AG08395 (cell line): ENCODE measurements around the gene SCNM1.
A peak's percentile ranks its signal among the peaks of the same experiment; 100 is the strongest.
"Not testable (repeated sequence)": the region's sequence is repeated elsewhere in the genome, so short reads cannot be mapped to it uniquely, and the experiment has no call there.

Source experiments
- DNase-seq: peaks from one replicate; pipeline ENCODE4 v3.0.0; 2012; ENCODE audit warnings: mixed read lengths, low spot score

Gene SCNM1

DNA sequence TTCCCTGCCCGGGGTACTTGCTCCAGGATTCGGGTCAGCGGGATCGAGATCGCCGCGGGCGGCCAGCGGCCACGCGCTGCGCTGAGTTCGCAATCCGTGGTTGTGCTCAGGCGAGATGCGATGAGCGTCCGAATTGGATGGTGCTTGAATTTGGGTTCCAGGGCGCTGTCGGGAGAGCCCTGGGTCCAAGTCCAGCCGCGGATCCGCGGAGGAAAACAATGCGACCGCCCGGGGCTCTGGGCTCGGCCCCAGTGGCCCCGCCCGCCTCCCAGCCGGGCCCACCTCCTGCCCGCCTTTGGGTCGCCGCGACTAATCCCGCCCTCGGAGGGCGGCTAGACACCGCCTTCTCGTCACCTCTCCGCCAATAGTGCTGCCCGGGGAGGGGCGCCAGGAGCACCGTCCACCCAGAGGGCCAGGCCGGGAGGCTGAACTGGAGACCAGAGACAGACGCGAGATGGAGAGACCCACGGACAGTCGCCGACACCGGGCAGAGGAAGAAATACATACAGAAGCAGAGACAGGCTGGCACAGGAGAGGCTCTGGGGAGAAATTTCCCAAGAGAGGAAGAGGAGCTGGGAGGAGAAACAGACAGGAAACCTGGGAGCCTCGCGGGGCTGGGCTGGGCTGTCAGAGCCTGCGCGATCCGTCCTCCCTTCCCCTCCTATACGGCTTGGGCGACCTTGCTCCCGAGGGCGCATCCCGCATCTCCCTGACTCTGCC is 19.4 kb upstream of the SCNM1 start, which contains the start of gene SEMA6C:
Gene SEMA6C, minus strand, starts transcription at position 220 of the 720 bp plus-strand sequence. CDS start 4,010 bp downstream, outside the sequence.
- peak; percentile 96 for DNase-seq

DNA sequence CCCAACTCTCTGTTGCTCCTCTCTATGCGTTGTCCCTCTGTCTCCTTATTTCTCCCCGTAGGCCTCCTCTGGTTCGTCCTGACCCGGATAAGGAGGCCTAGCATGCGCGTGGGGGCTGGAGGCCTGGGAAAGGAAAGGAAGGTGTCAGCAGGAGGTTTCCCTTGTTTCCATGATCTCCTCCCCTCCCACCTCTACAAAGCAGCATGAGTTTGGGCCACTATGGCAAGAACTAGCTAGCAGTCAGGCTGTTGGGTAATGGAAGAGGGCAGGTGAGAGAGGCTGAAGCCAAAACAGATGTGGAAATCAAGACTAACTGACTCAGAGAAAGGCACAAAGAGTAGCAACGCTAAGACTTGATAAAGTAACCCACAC is 18.8 kb upstream of the SCNM1 start:
- DNase-seq, result no peak

DNA sequence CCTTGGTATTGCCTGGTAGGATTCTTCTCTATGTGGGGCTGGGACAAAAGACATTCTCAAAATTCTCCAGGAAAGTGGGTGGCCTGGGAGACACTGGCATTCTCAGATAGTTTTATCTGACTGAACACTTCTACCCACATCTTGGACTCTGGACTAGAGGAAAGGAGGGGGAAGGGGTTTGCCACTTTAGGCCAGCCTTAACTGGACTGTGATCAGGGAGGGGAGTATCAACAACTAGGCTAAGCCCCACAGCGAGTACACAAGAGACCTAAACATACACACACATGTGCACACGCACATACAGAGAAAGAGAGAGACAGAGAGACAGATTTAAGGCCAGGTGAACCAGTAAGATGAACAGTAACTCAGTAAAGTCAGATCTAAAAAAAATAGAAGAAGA is 18.3 kb upstream of the SCNM1 start:
- DNase-seq, result no peak

DNA sequence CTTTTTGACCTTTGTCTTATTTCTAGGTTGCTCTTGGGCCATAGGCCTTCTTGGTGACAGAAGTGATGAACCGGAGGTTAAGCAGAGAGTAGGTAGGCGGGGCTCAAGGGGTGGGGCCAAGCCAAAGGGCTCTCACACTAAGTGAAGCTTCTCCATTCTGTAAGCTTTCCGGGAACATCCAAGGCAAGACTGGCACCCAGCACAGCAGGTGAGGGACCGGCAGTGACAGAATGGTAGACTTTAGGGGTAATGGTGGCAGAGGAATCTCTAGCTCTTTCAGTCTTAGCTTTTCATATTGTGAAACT is 9.5 kb upstream of the SCNM1 start, which contains the start of gene TNFAIP8L2:
Gene TNFAIP8L2, plus strand, starts transcription at position 135 of the 305 bp plus-strand sequence. CDS start 2,049 bp downstream, outside the sequence.
- no peak for DNase-seq

DNA sequence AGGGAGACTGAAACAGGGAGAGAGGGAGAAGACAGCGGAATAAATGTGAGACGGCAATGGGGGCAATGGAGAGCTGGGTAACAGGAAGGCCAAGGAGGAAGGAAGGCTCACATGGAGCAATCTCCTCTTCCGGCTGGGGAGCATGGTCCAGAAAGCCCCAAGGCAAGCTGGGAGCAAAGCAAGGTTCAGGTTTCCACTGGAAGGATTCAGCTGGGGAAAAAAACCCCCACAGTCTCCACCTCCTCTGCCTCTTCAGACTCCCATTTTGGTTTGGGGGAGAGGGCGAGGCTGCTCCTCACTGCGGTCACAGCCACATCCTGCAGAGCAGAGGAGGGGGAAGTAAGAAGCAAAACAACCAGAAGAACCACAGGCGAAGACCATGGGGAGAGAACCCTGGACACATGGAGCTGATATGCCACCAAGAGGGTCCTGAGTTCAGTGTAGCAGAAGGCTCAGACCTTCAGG is 8.8 kb upstream of the SCNM1 start:
- no peak for DNase-seq

DNA sequence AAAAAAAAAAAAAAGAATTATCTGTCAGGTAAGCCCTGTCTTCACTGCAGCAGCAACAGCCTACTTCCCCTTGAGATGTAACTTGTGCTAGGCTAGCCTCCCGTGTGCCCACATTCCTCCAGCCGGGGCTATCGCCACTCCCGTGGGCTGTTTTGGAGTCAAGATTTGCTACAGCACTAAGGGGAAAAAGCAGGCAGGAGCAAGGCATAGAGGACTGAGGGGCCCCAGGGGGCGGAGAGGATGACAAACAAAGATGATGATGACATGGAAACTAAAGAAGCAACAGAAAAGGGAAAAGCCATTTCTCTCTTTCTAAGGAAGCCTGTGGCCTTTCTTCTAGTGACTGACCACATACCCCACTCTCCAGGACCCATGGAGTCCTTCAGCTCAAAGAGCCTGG is 7.6 kb upstream of the SCNM1 start:
- no peak for DNase-seq

DNA sequence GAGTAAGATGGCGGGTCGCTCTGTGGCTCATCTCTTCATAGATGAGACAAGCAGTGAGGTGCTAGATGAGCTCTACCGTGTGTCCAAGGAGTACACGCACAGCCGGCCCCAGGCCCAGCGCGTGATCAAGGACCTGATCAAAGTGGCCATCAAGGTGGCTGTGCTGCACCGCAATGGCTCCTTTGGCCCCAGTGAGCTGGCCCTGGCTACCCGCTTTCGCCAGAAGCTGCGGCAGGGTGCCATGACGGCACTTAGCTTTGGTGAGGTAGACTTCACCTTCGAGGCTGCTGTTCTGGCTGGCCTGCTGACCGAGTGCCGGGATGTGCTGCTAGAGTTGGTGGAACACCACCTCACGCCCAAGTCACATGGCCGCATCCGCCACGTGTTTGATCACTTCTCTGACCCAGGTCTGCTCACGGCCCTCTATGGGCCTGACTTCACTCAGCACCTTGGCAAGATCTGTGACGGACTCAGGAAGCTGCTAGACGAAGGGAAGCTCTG is 7.1 kb upstream of the SCNM1 start:
- DNase-seq, result no peak

DNA sequence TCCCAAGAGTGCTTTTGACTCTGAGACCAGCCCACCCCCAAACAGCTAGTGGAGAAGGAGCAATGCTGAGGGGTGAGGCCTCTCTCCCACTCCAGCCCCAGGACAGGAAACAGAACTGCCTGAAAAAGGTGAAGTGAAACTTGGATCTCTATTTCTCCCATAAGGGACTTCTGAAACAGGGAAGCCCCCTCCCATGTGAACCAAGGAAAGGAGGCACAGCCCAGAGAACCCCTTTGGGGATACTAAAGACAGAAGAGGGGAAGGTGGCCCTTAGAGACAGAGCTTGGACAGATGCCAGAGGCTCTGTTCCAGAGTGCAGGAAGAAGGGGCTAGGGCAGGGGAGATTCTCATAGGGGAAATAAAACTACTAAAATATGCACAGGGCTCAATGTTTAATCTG is 6.6 kb upstream of the SCNM1 start:
- no peak for DNase-seq

DNA sequence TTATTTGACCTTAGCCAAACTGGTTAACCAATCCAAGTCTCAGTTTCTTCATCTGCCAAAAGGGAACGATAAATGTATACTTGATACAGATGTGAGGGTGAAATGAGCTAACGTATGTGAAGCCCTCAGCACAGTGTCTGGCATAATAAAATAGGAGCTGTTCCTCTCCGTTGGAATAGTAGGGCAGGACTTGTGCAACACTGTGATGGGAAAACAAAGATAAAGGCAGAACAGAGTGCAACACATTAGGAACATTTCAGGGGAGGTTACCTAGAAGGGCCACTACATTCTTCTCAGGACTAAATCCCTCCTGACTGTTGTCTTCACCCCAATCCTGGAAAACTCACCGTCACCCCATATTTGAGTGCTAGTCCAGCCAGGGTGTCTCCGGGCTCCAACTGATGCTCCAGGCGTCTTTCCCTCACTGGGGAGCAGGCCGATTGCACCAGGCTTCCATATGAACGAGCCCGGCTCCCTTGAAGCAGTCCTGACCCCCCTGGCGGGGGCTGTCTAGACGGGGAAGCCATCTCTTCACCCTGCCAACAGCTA is 1.1 kb upstream of the SCNM1 start:
- no peak for DNase-seq

DNA sequence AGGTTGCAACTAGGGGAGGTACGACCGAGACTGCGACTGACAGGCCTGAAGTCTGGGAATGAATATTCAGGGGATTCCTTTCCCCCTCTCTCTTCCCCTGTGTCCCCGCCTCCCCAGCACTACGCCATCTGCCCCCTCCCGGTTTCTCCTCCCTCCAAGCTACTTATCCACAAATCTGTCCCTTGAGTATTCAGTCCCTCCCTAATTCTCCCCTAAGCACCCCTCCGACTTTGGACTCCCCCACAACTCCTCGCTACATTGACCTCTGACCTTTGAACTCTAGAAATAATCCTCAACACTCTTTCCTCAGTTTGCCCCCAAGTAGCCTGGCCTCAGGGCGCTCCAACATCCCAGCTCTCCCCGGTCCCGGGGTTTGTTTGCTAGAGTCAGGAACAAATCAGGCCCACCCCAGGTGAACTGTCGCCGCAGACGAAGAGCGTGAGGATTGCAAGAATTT is 635 bp upstream of the SCNM1 start:
- peak; percentile 68 for DNase-seq

DNA sequence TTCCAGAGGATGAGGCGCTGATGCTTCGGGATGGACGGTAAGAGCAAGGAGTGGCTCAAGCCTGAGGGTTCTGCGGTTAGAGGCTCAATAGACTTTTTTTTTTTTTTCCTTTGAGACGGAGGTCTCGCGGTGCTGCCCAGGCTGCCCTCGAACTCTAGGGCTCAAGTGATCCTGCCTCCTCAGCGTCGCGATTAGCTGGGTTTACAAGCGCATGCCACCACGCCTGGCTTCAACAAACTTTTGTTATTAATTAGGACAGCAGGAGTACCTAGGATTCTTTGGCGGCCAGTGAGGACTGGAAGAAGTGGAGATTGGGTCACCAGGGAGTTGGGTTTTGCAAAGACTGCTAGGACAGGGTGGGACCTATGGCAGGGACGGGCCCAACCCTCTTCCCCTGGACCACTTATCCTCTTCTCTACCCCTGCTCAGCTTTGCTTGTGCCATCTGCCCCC is 587 bp downstream of the SCNM1 start:
- DNase-seq, result peak; percentile 79

DNA sequence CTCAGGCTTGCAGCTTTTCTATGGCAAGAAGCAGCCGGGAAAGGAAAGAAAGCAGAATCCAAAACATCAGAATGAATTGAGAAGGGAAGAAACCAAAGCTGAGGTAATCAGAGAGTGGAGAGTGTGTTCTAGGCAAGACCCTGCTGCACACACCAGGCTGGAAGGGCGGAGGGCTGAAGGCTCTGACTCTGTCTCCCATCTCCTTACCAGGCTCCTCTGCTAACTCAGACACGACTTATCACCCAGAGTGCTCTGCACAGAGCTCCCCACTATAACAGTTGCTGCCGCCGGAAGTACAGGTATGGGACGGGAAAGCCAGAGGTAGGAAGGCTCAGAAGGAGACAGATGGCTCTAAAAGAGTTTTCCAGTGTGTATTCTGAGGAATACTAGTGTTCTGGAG is 1.2 kb downstream of the SCNM1 start:
- DNase-seq, result no peak

DNA sequence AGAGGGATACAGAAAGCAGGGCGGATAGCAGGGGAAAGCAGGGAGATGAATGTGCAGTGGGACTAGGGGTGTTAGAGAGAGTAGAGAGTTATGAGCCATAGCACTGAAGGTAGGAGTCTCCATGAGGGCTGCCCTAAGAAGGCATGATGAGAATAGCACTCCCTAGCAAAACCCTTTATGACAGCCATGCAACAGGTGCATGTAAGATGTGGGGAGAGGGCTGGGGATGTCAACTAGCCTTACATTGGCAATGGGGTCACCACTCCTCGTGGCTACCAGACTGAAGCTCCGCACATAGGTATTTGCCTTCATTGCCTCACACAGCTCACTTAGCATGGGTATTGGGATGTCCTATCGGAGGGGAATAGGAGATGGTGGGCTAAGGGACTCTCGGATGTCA is 5.2 kb downstream of the SCNM1 start:
- no peak for DNase-seq

DNA sequence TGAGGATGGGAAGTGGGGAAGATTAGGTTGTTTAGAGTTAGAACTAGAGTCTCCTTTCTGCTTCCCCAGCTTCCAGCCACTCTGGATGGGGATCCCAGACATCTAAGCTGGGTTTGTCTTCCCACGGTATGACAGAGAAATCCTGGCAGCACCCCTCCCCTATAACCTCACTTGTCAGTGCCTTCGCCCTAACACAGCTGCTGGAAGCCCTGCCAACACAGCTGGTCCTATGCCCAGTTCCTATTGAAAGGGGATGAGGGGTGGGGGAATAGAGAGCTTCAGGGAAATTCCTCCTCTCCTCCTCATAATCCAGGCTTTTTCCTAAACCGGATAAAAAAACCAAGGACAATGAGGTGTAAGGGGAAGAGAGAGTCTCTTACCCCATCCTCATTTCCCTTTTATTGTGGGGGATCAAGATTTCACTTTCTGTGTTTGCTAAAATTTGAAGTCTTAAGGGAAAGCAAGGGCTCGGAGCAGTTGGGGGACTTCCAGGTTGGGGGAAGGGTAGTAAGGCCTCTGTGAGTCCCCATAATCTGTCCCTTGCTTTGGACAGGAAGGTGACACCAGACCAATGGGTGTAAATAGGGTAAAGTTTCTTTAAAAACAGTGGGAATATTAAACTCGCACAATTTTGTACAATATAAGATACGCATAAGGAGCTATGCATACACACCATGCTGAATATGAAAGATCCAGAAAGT is 9.2 kb downstream of the SCNM1 start:
- DNase-seq, result no peak

DNA sequence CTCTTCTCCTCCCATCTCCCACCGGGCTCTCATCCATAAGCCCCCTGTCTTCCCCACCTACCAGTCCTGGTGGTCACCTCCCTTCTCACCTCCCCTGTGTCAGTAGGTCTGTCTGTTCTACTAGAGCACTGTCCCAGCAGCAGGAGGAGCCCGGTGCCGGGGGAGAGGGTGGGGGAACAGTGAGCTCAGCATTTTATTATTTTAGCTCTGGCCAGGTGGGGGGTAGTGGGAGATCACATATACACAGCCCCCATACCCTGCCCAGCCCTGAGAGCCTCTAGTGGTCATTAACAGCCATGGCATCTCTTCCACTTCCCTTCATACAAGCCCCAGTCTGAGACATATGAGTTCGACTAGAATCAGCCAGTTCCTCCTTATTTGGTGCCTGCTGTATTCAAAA is 9.9 kb downstream of the SCNM1 start, which contains the start of gene TMOD4:
Gene TMOD4, minus strand, starts transcription at position 119 of the 400 bp plus-strand sequence. CDS start 1,106 bp downstream, outside the sequence.
- peak; percentile 22 for DNase-seq

DNA sequence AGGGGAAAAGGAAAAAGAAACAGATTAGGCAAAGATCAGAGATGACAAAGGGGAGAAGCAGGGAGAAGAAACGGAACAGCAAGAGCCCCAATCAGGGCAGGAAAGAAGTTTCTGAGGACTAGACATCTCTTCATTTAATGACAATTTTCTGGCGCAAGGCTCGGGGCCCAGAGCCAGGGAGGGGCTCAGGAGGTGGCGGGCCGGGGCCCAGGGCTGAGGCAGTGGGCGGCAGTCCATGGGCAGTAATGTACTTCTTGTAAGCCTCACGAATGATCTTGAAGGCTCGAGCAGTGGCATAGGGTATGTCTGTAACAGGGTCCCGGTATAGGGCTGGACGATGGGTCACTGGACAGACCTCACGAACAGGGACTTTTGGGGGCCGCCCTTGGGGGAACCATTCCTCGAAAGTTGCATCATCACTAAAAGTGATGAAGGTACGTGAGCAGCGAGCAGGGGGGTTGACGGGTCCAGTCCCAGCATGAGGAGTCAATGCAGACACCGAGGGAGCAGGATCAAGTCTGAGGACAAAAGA is 10.6 kb downstream of the SCNM1 start:
- no peak for DNase-seq

DNA sequence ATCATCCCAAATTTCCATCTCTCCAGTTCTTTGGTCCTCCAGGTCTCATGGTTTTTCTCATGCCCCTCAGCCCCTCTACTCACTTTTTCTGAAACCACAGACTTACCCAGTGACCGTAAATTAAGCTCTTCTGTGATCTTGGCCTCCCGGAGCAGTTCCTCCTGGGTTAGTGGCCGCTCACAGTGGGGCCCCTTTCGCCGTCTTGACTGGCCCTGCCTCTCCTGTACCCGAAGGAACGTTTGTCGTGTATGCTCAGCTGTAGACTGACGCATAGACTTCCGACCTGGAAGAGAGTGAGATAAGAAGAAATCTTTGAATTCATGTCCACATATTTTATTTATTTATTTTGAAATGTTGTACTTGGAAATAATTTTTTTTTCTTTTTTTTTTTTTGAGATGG is 18.3 kb downstream of the SCNM1 start:
- DNase-seq, result no peak

DNA sequence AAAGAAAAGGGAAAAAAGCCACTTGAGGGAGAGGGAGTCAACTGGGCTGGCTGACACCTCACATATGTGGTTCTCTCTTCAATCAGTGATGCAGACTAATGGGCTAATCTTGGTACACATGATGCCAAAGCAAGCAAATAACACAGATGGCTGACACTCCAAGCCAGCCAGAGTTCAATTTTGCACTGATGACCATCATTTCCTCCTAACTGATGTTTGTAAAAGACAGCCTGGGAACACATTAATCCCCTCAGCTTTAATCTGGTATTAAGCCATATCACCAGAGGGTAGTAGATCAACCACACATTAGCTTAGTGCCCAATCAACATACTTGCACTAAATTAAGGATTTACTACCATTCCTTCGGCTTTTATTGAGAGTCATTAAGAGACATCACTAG is 21.3 kb downstream of the SCNM1 start:
- DNase-seq, result no peak

DNA sequence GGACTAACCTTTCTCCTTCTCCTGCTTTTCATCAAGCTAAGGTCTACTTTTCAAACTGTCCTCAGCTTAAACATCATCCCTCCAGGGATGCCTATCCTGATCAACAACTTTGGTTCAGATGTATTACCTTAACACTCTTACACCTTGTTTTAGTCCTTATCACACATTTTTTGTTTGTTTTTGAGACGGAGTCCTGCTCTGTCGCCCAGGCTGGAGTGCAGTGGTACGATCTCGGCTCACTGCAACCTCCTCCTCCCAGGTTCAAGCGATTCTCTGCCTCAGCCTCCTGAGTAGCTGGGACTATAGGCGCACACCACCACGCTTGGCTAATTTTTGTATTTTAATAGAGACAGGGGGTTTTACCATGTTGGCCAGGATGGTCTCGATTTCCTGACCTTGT is 22.7 kb downstream of the SCNM1 start:
- DNase-seq, result not testable (repeated sequence)

DNA sequence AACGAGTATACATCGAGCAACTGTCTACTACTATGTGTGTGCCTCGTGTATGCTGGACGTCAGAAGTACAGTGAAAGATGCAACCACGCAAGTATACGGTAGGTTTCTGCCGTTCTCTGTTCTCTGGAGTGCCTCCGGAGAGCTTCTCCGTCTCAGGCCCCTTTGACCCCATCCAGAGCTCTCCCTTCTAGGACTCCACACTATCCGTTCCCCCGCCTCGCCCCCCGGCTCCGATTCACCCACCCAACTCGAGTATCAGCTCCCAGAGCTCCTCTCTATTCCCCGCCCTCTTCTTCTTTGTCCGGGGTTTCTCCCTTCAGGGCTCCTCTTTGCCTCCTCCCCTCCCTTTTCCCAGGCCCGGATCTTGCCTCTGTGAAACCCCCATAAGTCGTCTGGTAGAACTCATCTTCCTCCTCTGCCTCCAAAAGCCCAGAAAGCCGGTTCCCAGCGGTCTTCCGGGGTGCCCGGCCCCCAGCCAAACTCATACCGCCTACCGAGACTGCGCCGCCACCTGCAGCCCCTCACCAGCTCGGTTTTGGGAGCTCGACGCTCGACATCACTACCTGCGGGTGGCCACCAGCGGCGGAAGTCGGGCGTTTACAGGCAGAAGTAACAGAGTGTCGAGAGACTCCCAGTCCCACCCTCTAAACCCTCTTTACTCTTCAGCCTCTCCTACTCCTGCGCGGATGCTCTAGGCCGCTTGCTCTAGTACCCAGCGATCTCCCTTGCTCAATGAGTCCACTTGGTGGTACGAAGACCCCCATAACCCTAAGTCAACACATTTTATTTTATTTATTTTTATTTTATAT is 23.9 kb downstream of the SCNM1 start, which contains the start of gene VPS72:
Gene VPS72, minus strand, starts transcription at position 561 of the 809 bp plus-strand sequence. Its CDS starts 76 bp downstream, at position 485.
- peak; percentile 91 for DNase-seq

DNA sequence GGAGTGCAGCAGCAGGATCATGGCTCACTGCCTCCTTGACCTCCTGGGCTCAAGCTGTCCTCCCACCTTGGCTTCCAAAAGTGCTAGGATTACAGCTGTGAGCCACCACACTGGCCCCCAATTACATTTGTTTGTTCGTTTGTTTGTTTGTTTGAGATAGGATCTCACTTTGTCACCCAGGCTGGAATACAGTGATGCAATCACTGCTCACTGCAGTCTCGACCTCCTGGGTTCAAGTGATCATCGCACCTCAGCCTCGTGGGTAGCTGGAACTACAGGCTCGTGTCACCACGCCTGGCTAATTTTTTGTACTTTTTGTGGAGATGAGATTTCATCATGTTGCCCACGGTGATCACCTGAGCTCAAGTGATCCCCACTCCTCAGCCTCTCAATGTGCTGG is 26.1 kb downstream of the SCNM1 start:
- no peak for DNase-seq

DNA sequence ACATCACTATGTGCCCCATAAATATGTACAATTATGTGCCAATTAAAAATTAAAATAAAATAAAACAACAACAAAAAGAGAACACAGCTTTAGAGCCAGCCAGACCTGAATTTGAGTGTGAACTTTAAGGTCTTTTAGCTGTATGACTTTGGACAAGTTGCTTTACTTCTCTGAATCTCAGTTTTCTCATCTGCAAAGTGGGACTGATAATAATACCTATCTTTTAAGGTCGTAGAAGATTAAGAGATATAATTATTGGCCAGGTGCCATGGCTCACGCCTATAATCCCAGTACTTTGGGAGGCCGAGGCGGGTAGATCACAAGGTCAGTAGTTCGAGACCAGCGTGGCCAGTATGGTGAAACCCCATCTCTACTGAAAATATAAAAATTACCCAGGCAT is 27.4 kb downstream of the SCNM1 start:
- no peak for DNase-seq
